Ecto neural progenitor cell (in vitro differentiated cells): ENCODE results near the gene PCTP.

Experiments
- DNase-seq: peaks from one replicate; pipeline ENCODE4 v3.0.0-alpha.2; 2018; ENCODE audit warnings: low spot score

PCTP gene

DNA sequence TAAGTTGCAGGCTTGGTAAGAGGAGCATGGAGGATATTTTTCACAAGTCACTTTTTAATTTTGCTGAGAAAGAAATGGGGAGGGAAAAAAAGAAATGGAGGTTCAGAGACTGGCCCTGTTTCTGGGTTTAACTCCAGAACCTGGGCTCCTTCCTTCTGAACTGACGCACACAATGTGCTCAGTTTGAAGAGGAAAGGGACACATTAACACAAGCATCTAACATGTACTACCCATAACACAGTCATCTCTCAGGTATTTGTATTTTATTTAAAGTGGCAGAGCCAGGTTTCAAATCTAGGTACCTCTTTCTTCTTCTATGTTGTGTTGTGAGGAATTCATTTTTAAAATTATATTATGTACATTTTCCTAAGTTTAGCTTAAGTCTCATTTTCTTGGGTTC lies 22.9 kb upstream of the PCTP start:
- DNase-seq = no peak

DNA sequence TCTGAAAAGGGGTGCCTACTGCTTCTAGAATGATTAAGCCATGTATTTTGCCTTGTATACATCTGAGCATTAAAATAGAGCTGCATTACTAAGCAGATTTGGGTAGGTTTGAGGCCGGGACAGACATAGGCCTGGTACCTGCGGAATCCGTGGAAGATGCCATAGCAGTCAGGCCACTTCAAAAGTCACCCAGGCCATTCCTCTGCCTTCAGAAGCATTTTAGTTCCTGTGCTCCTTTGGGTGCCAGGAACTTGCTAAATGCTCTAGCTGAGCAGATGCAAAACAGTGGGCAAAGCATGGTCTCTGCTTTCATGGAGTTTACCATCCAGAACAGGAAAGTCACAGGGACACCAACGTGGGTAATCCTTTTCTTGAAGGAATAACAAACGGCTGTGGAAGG lies 22.5 kb upstream of the PCTP start:
- no peak for DNase-seq

DNA sequence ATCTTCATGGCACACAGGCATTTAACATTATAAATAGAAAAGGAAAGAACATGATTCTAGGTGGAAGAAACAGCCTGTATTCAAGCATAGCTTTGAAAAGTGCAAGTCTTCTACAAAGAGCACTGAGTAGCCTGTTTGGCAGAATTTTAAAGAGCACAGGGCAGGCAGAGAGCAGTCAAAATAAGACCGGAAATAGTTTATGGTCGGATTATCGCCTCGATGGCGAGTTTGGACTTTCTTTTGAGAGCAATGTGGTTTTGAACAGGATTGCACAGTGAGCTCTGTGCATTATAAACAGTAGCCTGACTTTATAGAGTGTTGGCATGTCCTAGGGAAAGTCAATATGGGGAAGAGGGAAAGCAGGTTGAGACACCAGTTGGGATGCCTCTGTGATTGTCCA lies 22.0 kb upstream of the PCTP start:
- no peak for DNase-seq

DNA sequence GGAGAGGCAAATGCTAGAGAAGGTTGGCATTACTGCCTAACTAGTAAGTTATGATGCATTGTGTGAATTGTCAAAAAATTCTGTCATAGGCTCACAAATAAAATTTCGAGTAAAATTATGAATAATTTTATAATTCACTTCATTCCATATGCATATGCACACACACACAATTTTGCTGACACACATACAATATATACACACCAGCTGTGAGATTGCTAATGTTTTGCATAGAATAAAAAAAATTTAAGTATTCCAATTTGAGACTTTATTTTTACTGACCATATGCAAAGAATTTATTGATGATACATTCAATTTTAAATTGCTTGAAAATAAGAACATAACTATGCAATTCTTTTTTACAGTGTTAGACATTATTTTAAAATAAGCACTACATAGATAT lies 21.4 kb upstream of the PCTP start:
- DNase-seq = no peak

DNA sequence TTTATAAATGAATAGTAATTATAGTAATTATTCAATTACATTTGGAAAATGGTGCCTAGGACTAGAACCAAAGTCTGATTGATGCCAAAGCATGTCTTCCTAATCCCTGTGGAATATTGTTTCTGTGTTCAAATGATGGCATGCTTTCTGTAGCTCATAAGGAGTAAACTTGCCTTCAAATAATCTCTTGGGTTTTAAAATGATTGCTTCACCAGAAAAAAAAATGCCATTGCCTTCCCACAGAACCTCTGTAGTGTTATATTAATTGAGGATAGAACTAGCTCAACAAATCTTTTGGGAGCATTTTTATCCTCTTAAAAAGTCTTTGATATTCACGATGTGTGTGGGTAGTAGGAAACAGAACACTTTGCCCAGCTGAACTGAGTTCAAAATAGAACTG lies 20.5 kb upstream of the PCTP start:
- DNase-seq = no peak

DNA sequence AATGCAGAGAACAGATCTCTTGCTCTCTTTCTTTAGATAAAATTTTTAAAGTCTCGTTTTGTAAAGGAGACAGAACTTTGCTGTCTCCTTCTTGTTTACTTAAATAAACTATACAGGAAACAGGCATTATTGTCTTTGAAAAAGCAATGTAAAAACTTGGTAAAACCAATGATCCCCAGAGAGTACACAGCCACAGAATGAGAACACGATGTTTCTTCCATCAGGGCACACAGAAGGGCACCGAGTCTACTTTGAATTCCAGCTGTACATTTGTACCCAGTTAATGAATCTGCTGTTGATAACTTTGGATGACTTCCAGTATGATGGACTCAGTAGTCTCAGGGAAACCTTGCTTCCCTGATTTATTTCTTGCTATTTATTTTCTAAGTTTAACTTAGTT lies 20.0 kb upstream of the PCTP start:
- DNase-seq = no peak

DNA sequence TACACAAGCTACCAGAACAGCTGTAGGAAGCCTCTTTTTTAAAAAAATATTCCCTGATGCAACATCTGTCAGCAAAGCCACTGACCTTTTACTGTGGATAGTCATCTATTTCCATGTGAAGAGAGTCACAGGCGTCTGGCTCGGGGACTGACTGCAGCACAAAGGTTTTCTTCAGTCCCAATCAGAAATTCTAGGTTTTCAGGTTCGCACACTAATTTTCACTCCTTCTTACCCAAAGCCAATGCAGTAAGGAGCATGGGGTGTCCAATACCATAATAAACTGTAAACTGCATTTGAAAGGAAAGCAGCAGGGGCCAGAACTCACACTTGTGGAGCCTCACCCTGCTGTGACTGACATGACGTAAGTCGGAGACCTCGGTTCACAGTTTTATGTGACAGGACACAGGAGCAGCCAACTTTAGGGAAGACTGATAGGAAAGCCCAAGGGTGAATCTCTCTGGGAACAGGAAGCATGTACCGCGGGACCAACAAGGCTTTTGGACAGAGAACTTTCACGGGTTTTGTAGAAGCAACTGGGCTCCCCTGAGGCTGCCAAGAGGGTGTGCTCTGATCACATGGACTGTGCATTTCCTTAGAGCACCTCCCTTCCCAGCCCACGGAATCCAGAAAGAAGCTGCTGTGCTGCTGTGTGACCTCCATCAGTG lies 19.1 kb upstream of the PCTP start:
- no peak for DNase-seq

DNA sequence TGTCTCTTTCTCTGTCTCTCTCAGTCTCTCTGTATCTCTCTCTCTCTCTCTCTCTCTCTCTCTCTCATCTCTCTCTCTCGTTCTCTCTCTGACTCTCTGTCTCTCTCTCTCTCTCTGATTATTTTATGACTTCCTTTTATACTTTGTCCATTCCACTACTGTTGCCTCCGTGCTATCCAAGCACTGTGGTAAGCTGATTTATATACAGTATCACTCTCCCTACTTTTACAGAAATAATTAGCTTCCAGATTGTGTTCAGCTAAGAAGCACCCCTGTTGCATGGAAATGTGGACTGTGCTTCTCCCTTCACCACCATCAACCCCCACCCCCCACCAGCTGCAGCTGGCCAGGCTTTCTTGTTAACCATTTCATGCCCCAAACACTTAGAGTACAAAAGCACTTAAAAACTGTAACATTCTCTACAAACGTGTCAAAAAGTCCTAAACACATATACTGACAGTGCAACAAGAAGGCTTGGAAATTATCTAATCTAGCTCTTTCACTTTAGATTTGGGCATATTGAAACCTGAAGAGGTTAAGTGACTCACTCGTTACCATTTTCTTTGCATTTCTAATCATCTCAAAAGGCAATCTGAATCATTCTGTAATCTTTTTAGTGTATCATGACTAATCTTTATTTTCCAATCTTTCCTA lies 16.6 kb upstream of the PCTP start:
- no peak for DNase-seq

DNA sequence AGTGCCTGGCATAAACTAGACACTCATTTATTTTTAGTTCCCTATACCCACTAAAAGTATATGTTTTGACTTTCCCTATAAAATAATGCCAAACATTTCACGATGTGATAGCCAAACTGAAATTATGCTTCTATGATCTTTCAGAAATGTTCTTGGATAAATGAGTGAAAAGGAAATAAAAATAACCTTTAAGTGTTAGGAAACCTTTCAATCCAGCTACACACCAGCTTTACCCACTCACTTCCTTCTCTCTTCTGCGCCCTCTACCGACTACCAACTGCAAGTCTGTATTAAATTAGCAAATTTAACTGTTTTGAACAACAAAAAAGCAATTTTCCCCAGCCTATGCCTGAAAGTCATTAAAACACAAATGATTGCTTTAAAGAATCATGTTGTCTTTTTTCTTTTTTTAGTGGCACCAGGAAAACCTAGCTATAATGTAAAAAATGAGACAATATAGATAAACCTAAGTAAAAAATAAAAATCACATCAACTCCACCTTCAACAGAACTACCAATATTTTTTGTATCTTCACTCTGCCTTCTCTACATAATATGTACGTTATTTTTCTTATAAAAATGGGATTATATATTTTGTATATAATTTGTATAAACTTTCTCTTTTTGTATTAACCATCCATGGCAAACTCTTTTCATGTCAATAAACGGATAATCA lies 15.0 kb upstream of the PCTP start:
- no peak for DNase-seq

DNA sequence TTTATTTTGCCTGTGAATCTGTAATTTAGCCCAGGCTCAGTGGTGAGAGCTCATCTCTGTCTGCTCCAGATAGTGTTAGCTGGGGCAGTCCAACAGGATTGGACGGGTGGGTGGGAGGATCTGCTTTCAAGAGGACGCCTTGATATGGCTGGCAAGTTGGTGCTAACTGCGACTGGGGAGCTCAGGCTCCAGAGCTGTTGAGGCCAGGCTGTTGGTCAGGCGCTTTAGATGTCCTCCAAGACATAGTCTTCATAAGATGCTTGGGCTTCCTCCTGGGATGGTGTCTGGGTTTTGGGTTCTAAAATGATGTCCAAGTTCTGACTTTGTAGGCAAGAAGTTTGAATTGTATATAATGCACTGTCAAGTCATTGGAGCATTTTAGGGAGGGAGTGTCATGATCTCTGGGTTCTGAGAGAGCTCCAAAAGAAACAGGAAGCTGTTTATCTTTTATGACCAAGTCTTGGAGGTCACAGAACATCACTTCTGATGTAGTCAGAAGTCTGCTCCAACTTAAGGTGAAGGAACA lies 12.8 kb upstream of the PCTP start:
- no peak for DNase-seq

DNA sequence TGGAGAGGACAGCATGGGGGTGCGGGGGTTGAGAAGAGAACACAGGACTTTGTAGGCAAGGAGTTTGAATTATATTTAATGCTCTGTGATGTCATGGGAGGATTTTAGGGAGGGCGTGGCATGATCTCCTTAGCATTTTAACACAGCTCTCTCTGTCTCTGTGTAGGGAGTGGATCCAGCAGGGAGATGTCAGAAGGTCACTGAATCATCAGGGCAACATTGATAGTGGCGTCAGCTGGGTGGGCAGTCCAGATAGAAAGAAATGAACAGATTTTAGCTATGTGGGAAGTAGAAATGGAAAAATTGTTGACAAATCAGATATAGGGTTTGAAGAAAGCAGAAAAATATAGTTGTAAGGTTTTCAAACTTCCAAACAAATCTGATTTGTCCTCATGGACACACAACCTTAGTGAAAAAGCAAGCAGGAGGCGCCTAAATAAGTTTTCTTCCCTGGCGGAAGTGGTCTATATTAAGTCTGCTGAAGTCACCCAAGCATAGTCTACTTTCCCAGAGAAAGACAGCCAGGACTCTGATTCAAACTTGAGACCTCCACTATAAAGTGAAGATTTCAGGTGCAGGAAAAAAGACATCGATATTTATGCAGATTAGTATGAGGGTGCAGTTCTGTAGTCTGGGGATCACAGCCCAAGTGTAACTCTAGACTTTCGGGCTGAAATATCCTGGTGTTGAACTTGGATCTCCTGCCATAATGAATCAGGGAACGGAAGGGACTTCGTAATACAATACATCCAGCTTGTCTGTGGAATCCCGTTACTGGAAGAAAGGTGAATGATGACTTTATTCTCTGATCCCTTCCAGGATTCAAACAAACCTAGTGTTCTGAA lies 10.1 kb upstream of the PCTP start:
- no peak for DNase-seq

DNA sequence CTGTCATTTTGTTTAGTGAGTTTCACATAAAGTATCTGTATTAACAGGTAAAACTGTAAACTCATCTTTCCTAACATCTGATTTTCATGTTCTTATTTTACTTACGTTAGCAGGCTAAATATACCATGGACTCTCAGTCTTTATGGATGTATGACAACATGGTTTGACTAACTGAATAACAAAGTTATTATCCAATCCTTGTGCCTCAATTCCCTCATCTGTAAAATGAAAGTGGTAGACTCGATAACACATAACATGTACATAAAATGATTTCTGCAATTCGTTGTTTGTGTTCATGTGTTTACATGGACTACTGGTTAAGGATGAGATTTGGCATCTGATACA lies 9.5 kb upstream of the PCTP start:
- no peak for DNase-seq

DNA sequence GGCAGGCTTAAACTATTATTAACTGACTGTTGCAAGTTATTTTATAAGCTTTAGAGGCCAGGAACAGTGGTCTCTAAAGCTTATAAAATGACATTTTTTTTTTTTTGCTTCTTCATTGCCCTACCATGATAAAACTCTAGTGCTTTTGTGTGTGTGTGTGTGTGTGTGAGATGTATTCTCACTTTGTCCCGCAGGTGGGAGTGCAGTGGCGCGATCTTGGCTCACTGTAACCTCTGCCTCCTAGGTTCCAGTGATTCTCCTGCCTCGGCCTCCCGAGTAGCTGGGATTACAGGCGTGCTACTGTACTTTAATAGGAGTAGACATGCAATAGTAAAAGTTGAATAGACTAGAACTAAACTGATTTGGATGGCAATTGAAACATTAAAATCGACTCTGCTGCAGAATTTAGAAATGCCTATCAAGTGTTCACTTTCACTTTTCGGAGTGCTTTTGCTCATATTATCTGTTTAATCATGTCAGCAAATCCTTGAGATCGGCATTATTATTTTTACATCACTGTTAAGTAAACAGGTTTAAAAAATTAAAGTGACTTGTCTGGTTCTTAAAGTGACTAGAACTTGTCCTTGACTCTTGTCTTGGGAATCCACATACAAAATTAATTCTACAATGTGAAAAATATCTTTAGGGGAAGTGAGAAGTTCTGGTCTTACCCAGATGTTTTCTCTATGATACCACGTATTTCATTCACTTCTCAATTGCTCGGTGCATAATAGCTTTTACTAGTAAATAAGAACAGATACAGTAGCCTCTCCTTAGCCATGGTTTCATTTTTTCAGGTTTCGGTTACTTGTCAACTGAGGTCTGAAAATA lies 8.4 kb upstream of the PCTP start:
- DNase-seq = no peak

DNA sequence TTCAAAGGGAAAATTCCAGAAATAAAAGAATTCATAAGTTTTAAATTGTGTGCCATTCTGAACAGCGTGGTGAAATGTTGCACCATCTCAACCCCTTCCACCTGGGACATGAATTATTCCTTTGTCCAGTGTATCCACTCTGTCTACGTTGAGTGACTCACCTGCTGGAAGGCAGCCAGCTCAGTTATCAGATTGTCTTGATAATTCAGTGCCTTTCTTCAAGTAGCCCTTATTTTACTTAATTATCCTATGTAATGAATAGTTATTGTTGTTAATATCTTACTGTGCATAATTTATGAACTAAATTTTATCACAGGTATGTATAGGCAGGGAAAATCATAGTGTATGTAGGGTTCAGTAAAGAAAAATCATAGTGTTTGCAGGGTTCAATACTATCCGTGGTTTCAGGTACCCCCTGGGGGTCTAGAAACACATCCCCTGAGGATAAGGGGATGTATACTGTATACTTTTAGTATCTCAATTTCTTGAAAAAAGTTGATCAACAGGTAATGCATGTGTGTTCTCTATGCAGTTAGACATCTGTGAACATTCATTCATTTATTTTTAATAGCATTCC lies 7.7 kb upstream of the PCTP start:
- no peak for DNase-seq

DNA sequence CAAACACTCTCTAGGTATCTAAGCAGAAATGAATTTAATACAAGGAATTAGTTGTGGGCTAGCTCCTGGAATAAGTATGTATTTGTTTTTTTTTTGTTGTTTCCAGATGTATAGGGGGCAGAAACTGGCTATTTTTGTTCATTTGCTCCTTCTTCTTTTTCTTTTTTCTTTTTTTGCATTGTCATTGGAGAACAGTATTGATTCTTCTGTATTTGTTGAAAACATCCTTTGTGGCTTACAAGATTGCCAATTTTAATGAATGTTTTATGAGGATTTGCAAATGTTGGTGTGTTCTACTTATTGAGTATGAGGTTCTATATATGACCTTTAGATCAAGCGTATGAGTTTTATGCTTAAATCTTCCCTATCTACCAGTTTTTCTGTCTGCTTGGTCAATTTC lies 5.6 kb upstream of the PCTP start:
- DNase-seq = no peak

DNA sequence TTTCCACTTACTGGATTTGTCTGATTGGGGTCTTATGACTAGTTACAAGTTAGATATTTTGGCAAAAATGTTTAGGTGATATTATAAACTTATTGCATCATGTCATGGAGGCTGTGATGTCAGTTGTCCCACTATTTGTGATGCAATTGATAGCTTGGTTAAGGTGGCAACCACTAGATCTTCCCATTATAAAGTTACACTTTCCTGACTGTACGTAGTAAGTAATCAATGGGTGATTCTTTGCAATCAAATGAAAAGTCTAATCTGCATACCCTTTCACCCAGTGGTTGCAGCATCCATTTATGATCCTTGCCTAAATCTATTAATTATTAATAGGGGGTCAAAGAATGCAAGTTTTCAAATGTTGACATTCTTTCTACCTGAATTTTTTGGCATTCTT lies 4.4 kb upstream of the PCTP start:
- DNase-seq = no peak

DNA sequence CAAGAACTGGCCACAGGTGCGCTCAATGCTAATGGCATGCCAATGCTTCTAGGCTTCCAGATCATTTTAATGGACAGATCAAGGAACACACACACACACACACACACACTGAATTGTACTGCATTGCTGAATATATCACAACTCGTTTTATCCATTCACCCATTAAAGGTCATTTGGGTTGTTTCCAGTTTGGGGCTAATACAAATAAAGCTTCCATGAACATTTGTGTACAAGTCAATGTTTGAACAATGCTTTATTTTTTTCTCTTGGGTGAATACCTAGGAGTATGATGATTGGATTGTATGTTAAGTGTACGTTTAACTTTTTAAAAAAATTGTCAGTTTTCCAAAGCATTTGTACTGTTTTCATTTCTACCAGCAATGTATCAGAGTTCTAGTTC lies 3.6 kb upstream of the PCTP start:
- no peak for DNase-seq

DNA sequence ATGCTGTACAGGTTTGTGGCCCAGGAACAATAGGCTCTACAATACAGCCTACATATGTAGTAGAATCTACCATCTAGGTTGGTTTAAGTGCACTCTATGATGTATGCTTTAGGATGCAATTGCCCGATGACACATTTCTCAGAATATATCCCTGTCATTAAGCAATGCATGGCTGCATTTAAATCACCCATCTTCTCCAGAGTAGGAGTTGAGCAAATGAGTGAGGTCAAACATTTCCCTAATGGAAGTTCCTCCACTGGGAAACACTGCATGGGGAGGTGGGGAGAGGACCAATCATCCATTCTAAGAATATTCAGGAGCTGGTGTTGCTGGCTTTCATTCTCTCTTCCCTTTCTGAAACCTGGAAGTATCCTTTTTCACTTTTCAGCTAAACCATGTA lies 2.0 kb upstream of the PCTP start:
- DNase-seq = no peak

DNA sequence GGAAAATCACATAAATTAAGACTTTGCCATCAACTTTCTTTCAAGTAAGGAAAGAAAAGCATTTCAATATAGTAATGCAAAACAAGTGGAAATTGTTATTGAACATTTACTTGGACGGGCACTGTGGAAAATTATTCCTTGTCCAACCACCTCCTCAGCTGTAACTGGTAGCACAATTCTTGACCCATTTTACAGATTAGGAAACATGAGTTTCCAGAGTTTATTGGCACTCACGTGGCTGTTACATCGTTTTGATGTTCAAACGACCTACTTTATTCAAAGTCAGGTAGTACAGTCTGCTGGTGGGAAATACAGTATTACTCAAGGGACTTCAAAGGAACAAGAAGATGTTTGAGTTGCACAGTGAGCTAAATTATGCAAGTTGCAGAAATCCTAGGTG lies 866 bp upstream of the PCTP start:
- no peak for DNase-seq

DNA sequence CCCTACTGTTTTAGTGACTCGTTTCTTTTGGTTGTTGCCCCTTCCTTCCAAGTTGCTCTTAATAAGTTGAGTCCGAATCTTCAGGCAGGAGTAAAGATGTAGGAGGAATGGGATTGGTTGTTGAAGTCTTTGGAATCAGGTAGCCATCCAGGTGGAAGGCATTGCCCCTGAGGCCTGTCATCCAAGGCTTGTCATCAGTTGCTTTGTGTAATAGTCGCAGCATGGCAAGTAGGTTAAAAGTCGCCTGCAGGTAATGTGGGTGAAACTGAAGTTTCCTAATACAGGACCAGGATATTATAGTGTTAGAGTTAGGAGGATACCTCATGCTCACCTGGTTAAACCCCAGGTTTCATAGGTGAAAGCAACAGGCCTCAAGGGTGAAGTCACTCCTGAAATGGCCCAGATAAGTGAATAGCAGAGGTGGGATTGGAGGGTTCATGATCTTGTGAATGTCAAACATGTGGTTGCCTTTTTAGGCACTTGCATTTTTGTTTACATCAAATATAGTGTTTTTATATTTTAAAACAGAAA lies 934 bp downstream of the PCTP start:
- DNase-seq = no peak

DNA sequence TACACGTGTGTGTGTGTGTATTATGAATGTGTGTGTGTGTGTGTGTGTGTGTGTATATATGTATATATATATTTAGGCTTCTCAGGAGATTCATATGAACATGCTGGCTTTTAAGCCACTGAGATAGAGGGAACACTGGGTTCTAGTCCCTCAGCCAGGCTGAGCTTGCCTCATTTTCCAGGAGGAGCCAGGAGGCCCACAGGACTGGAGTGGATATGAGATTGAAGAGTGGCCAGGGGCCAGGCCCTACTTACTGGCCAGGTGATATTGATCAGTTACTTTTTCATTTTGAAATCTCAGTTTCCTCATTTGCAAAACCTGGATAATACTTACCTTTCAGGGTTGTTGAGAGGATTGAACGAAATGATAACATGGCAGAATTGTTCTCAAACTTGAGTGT lies 5.8 kb downstream of the PCTP start:
- DNase-seq = no peak
